GM21447 (cell line): ENCODE results near the gene DNAJB6.

Experiments used
- ATAC-seq: cut with Tn5 transposase; IDR thresholded peaks from one replicate; pipeline ENCODE4 v1.9.1; 2021; ENCODE audit not compliant: unreplicated experiment

The DNAJB6 gene

DNA sequence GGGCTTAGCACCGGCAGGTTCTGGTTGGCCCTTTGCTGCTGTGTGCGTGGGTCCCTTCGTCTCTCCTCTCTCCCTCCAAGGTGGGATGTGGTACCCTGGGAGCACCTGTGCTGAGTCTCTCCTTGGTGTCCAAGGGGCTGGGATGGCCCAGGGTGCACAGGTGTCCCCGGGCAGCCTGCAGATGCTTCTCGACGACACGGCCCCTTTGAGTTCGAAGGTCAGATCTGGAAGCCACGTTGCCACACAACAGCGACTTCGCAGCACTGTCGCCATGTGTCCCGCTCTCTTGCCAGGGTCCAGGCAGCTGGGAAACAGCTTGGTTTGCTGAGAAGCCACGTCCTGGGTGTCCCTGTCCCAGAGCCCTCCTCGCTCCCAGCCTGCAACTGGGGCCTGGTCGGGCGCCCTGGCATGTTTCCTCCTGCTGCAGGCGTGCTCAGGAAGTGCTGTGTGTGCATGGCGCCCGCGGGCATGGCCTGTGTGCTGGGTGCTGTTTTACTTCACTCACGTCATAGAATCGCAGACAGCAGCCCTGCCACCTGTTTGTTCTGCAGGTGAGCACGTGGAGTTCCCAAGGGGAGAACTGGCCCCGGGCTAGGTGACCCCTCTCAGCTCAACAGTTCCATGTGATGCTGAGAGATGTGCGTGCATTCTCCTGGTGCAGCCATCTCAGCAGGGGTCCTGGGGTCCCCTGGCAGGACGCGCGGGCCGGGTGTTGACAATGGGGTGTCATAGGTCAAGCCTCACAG is 70.9 kb downstream of the DNAJB6 start:
- no peak for ATAC-seq

DNA sequence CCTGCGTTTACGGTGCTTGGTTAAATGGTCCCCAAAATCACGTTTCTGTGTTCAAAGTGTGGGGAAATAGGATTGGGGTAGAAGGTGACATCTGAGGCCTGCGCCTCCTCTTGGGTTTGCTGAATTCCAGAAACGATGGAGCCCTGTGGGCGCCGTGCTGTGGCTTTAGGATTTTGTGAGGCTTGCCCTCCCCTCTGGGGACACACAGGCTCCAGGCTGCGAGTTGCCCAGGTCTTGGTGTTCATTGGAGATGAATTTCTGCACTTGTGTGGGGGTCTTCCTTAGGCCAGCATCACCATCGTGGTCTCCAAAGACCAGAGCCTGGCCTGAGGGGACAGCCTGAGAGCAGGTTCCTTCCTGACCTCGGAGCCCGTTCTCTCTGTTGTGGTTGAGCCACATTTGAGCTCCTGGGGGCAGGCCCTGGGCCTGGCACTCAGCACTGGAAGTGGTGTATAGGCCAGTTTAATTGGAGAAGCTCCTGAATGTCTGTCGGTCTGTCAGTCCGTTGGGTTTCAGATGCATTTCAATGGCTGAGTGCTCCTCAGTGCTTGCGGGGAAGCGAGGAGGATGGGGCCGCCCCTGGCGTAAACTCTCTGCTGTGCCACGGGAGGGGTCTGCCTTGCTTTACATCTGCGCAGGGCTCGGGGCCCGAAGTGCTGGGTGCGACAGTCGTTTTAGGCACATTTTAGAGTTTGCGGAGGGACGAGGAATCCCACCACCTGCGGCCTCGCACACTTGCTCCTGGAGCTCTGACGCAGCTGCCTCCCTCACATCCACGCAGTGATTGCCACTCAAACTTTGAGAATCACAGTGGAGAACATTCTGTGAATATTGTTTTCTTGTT is 71.7 kb downstream of the DNAJB6 start:
- no peak for ATAC-seq

DNA sequence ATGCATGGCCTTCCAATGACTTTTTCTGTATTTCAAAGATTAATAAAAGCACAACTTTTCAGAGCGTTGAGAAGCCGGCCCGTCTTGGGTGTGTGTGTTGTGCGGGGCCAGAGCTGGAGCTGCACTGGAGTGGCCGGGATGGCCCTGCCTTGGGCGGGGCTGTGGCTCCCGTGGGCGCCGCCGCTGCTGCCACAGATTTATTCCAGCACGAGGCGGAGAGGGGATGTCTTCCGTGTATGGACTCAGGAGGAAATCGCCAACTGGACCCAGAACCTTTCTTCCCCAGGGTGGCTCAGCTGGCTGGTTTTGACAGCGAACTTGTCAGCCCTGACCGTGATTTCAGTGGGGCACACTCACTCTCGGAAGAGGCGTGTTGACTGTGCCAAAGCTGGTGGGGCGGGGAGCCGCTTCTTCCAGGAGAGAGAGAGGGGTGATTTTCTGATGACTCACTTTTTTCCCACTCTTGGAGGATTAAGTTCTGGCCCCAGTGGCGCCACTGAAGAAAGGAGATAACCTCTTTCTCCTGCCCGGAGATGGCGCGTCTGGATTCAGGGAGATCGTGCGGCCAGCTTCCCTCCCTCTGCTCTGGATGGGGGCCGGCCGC is 72.4 kb downstream of the DNAJB6 start:
- no peak for ATAC-seq

DNA sequence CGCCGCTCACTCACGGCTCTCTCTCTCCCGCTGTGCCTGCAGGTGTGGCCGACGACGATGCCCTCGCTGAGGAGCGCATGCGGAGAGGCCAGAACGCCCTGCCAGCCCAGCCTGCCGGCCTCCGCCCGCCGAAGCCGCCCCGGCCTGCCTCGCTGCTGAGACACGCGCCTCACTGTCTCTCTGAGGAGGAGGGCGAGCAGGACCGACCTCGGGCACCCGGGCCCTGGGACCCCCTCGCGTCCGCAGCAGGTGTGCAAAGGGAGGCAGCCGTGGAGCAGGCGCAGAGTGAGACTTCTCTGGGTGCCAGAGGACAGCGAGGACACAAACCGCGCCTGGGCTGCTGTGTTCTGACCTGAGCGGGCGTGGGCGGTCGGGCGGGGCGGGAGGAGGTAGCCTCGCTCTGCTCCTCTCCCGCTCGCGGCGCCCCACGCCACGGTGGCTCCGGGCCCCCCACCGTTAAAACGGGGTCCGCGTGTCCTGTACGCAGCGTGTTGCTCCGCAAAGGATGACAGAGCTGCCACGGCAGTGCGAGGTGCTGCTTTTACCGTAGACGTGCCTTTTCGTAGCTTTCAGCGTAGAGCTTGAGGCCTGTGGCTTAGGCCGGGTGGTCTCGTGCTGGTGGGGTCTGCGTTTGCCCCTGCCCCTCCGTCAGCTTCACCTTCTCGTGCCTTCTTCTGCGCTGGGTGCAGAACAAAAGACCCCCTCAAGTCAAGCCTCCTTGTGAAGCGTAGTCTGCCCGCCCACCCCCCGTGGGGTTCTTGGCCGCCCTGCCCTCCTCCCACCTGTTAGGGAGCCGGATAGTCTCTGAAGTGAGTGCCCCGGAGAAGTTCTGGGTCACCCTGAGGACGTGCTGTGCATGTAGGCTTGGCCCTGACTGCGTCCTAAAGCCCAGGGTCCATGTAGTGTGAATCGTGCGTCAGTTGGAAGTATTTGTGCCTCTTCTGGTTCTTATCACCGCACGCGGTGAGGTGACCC is 73.2 kb downstream of the DNAJB6 start:
- ATAC-seq, result no peak

DNA sequence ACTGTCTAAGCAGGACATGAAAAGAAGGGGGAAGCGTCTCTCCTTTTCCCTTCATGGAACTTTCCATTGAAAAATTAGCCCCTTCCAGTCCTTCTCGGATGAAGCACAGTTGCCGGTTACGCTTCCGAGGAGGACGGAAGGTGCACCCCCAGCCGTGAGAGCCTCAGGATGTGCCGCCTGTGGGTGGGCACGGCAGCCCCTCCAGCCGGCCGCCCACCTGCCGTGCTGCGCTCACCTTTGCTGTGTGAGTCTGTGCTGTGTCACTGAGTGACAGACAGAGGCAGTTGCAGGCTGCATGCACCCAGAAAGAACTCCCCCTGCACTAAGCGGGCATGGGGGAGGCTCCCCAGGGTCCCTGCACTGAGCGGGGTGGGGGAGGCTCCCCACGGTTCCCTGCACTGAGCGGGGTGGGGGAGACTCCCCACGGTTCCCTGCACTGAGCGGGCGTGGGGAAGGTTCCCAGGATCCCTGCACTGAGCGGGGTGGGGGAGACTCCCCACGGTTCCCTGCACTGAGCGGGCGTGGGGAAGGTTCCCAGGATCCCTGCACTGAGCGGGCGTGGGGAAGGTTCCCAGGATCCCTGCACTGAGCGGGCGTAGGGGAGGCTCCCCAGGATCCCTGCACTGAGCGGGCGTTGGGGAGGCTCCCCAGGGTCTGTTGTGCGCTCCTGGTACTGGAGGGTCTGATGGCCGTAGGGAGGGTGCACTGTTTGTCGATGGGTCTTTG is 74.2 kb downstream of the DNAJB6 start:
- ATAC-seq, result no peak

DNA sequence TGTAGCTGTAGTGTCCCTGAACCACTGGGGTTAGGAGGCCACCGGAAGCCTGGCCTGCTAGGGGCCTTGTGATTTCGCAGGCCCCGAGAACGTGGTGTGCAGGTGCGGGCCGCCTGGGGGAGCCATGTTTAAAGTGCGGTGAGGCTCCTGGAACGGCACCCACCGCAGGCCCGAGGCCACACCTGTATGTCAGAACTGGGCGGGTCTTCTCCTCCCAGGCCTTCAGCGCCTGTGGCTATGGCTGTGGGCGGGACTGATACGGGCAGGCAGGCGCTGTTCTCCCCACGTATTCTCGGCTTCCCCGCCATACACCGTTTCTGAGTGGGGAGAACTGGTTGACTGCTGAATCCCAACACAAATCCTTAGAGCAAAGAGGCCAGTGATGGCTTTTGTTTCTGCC is 74.8 kb downstream of the DNAJB6 start:
- no peak for ATAC-seq

DNA sequence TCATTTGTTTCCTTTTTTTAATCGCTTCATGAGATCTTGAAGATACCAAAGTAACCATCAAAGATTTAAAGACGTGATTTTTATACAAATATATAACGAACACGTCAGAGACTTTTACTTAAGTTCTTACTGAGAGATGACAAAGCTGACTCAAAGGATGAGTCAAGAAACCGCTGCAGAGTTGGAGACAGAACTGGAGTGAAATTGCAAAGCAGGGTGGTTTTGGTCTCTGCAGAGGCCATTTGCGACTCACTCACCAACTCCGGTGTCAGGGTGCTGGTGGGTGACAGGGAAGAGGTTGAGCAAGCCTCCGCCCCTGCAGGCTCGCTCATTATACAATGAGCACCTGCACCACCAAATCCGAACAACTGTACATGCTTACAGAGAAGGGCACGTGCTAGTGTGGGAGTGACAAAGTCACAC is 75.2 kb downstream of the DNAJB6 start:
- ATAC-seq, result no peak

DNA sequence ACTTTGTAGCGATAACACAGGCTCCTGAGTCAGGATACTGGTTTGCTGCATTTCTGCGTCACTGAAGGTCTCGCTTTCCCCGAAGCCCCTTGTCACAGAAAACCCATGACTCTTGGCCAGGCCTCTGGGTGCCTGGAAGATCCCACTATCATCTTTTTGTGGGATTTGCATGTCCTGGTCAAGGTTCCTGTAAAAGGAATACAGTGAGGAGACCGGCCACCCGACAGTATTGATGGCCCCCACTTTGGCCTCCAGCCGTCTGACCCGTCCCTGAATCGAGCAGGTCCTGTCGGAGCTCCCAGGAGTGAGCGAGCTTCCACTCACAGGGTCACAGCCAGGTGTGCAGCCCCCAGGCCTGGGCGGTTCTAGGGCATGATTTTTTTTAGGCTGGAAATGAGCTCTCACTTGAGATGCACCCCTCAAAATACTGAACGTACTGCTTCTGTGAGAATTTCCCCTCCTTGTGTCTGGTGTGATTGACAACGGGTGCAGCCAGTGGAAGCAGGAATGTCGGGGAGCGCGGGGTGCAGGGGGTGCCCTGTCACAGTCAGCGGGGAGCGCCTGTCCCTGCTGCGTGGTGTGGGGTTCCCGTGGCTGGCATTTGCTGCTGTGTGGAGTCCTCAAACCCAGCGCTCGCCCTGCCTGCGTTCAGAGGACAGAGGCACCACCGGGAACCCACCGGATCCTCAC is 75.8 kb downstream of the DNAJB6 start:
- ATAC-seq, result no peak

DNA sequence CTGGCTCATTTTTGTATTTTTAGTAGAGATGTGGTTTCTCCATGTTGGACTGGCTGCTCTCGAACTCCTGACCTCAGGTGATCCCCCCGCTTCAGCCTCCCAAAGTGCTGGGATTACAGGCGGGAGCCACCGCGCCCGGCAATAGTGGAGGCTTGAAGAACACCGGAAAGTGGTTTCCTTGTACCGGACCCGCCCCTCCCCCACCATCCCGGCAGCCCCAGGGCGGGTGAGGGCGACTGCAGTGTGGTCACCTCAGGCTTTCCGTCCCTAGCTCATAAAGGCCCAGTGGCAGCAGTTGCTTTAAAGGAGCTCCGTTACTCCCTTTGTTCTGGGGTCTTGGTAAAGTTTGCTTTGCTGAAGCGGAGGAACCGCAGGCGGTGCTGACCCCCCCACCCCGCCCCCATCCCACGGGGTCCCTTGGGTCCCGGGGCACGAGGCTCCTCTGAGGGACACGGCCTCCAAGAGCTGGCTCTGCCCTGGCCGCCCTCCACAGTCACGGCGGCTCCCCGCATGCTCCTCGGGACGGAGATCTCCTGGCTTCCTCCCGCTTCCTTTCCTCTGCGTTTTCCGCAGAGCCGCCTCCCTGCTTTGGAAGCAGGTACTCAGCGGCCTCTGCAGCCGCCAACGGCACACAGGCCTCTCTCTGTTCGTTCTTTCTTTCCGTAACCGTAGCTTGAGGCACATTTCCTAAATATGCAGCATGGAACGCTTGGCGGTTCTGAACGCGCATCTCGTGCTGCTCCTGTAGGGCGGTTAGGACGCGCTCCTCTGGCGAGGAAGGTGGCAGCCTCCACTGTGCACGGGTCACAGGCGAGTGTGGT is 77.3 kb downstream of the DNAJB6 start:
- no peak for ATAC-seq

DNA sequence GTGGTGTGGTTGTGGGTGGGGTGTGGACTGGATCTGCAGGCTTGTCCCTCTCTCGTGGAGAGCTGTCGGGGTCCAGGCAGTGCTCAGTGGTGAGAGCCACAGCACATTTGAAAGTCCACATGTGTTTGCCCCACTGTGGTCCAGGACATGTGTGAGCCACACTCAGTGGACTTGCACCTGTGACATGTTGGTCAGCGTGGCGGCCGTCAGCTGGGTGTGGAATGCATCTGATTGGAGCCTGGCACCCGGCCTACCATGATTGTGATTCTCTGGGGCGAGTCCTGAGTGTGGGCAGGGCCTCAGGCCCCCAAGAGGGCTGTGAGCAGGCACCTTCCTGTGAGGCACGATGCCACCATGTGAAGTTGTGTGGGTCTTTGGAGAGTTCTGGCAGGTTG is 77.9 kb downstream of the DNAJB6 start:
- no peak for ATAC-seq

DNA sequence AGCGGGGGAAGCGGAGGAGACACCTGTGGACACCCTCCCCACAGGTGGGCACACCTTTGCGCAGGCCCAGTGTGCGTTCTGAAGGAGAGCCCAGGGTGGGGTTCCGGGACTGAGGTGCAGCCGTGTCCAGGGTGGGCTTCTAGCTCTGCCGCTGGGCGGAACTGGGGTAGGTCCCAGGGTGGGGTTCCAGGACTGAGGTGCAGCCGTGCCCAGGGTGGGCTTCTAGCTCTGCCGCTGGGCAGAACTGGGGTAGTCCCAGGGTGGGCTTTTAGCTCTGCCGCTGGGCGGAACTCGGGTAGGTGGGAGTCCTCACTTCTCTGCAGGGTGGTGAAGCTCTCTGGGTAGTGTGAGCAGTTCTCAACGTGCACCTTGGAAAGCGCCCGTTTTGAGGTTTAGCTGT is 78.7 kb downstream of the DNAJB6 start:
- no peak for ATAC-seq

DNA sequence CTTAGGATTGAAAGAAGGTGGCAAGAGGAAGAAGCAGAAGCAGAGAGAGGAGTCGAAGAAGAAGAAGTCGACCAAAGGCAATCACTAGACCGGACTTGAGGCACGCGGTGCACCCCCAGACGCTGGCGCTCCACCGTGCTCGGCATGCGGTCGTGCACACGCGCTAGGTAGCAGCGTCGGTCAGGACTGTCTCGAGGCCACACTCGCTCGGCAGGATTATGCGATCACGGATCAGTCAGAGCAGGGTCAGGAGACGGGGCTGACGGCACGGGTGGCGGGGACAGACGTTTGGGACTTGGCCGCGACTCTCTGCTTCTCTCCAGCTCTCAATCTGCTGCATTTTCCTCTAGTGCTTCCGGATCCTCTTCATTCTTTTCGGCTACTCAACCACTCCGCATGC is 79.2 kb downstream of the DNAJB6 start:
- no peak for ATAC-seq

DNA sequence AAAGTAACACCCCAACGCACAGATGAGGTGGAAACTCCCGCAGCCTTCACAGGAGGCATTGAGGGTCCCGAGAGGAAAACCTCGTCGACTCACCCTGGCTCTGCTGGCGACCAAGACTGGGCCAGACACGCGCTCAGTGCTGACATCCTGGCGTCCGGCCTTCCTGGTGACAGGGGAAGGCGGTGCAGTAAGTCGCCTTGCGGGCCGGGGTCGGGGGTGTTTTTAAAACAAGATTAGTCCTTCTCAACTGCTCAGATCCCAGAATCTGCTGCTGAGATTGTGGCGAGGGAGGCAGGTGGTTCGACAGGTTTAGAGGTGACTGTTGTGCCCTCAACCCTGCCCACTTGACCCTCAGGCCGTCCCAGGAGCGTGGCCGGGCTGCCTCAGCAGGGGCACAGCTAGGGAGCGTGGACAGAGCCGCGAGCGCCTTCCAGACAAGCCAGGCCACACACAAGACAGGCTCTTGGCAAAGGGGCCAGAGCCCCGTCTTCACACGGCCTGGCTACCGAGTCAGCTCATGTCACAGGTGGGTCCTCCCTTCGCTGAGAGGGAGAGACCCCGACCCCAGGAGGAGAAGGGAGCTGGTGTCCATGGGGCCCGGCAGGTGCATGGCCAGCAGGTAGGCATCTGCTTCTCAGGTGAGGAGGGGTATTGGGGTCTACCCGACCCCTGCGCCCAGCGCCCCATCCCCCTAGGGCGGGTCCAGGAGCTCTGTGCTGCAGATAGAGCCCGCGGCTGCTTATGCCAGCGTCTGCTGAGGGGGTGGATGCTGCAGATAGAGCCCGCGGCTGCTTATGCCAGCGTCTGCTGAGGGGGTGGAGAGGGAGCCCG is 81.6 kb downstream of the DNAJB6 start:
- ATAC-seq, result no peak

DNA sequence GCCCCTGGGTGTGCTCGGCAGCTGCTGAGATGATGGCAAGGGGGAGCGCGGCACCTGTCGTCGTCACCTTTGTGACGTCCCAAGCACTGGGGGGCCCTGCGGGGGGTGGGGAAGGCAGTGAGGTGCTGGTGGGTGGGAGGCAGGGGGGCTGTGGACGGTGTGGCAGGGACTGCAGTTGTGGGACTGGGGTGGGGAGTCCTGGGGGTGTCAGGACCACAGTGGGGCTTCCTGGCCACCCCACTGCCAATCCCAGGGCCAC is 82.2 kb downstream of the DNAJB6 start:
- ATAC-seq, result no peak

DNA sequence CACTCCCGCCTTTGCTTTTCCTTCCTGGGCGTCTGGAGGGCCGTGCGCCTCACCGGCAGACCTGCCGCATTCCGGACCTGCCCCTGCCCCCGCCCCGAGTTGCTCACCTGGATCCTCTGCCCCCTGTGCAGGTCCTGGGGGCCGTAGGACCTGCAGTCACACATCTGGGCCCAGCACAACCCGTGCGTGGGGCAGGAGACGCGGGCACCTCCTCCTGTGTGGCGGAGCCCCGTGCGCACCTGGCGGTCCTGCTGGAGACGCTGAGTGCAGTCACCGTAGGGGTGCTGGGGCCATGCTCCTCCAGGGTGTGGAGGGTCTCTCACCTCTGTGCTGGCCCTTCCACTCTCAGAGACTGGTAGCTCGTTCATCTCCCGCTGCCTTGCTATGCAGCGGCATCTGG is 85.5 kb downstream of the DNAJB6 start:
- ATAC-seq, result no peak

DNA sequence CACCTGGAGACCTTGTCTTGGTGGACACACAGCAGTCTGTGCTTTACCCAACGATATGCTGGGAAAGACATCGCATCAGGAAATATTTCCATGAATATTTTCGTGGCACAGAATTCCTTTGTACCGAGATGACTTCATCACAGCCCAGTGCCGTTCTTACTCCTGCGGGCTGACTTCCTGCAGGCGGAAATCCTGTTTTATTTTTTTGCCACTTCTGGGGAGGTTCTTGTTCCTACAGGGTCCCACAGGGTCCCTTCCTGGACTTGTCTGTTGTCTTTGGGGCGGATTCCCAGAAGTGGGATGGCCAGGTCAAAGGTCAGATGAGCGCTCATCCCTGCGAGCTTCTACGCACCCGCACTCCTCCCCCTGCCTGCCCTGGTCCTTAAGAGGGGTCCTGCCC is 86.5 kb downstream of the DNAJB6 start:
- ATAC-seq, result no peak

DNA sequence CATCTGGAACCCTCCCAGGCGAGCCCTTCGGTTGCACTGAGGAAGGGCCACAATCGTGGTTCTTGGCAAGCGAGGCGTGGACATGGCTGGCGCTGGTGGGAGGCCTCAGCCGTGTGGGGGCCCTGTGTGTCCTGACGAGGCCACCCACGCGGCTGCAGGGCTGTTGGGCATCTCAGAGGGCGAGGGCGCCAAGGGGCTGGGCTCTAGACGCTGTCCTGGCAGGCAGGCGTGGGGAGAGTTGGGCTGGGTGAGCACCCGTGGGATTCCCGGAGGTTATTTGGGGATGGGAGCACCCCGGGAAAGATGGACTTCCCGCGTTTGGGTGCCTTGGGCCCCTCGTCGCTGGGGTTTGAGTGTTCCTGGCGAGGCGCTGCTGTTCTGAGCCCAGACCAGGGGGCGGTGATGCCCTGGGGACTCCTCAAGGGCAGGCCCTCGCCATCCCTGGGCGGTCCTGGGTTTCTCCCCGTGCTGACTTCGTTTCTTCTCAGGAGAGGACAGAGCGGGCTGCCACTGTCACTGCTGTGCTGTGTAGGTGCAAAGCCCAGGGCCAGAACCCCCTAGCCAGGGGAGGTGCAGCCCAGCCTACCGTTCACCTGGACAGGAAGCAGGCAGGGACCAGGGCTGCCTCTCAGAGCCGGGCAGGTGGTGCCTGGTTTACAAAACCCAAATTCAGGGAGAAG is 87.2 kb downstream of the DNAJB6 start:
- ATAC-seq, result no peak
